ENCODE measurements around the gene GJC2.
A peak's percentile ranks its signal among the peaks of the same experiment; 100 is the strongest.
"Not testable (repeated sequence)": the region's sequence is repeated elsewhere in the genome, so short reads cannot be mapped to it uniquely, and the experiment has no call there.

The GJC2 gene

GRCh38 chr1:228108055-228108690, 41.6 kb upstream of the GJC2 start:
- peak overlapping the region; percentile 99 for H3K4me3 ChIP-seq (ENCODE audit: low read depth, low read length)
- no peak for DNase-seq (ENCODE audit: low read depth, low spot score)
- no peak for TF ChIP-seq CTCF (IDR thresholded peaks at IDR 0.05; ENCODE audit: insufficient read depth, low read length, missing control alignments)
- ChIA-PET POLR2A (no interaction called here), CTCF (interaction anchor here (0.7 to 1.6 kb wide), 2 partner anchors 23 to 57 kb away, joined by 4 to 7 read pairs; partner anchors contain the start of gene IBA57)

- no peak for TF ChIP-seq CTCF (IDR thresholded peaks at IDR 0.05; ENCODE audit: insufficient read depth, low read length, missing control alignments)
- ChIA-PET POLR2A (no interaction called here), CTCF (interaction anchor here (0.7 to 1.6 kb wide), 3 partner anchors 9 to 57 kb away, joined by 3 to 7 read pairs (median 4); partner anchors contain the start of gene IBA57)
- H3K4me3 ChIP-seq (ENCODE audit: low read depth, low read length) = peak overlapping the region; percentile 99
- DNase-seq (ENCODE audit: low read depth, low spot score) = no peak
Observed at GRCh38 chr1:228108742-228109072, 41.0 kb upstream of the GJC2 start.

DNA sequence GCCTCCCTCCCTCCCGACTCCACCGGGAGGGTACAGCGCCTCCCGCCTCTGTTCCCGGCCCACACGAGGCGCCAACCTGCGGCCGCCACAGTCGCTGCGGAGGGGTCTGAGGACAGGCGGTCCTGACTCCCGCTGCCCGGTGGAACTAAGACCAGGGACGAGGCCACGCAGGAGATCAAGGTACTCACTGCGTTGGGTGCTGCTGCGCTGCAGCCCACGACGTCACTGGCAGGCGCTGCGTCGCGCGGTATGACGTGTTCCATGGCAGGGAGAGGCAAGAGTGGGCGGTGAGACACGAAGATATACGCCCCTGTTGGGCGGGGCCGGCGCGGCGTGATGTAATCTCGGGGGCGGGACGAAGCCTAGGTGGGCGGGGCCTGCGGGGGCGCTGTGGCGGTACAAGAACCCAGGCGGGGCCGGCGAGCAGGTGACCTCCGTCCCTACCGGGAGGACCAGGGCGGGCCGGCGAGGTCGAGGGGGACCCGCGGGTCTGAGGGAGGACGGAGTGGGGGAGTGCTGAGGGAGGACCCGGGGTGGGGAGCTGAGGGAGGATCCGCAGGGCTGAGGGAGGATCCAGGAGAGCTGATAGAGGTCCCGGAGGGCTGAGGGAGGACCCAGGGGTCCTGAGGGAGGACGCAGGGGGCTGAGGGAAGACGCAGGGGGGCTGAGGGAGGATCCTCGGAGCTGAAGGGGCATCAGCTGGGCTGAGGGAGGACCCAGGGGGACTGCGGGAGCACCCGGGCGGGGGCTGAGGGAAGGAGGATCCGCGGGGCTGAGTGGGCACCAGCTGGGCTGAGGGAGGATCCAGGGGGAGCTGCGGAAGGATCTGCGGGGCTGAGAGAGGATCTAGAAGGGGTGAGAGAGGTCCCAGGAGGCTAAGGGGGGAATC, 40.4 kb upstream of the GJC2 start, which contains the start of gene MRPL55:
TSS of gene MRPL55 (minus strand) at position 227 of the 889 bp plus-strand sequence. CDS start 1,039 bp downstream, outside the sequence.
- ChIA-PET CTCF (interaction anchor here (1.0 to 2.1 kb wide), 5 partner anchors 9 to 392 kb away, joined by 3 to 11 read pairs (median 7); no protein-coding TSS in a partner anchor), POLR2A (interaction anchor here (0.7 to 1.1 kb wide), 5 partner anchors 10 to 446 kb away, joined by 3 to 5 read pairs (median 3); partner anchors contain the start of gene ARF1)
- H3K4me3 ChIP-seq (ENCODE audit: low read depth, low read length) = peak within 1 kb of the TSS; percentile 99
- TF ChIP-seq CTCF (IDR thresholded peaks at IDR 0.05; ENCODE audit: insufficient read depth, low read length, missing control alignments) = peak; percentile 22
- DNase-seq (ENCODE audit: low read depth, low spot score) = no peak

DNA sequence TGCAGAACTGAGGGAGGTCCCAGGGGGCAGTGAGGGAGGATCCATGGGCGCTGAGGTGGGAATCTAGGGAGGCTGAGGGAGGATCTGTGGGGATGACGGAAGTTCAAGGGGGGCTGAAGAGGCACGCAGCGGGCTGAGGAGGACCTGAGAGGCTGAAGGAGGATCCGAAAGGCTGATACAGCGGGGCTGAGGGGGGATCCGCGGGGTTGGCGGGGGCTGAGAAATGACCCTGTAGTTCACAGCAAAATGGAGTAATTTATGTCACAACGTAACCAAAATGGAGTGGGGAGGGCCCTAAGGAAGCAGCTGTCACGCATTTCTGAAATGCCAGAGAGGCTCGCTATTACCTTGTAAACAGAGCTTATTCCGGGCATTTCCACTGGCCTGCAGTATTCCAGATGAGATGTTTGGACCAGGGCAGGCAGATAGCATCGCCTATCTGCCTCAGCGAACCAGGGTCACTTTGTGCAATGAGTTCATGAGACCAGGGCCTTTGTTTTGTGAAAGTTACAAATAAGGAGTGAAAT, 39.7 kb upstream of the GJC2 start:
- POLR2A ChIA-PET = interaction anchor here (0.7 to 1.1 kb wide), 5 partner anchors 9 to 446 kb away, joined by 3 to 5 read pairs (median 3); partner anchors contain the start of gene ARF1
- H3K4me3 ChIP-seq (ENCODE audit: low read depth, low read length) = peak overlapping the region; percentile 99
- CTCF ChIA-PET = interaction anchor here (1.0 to 2.1 kb wide), 4 partner anchors 10 to 391 kb away, joined by 3 to 11 read pairs (median 7); no protein-coding TSS in a partner anchor
- no peak for DNase-seq (ENCODE audit: low read depth, low spot score)
- TF ChIP-seq CTCF (IDR thresholded peaks at IDR 0.05; ENCODE audit: insufficient read depth, low read length, missing control alignments) = no peak

DNA sequence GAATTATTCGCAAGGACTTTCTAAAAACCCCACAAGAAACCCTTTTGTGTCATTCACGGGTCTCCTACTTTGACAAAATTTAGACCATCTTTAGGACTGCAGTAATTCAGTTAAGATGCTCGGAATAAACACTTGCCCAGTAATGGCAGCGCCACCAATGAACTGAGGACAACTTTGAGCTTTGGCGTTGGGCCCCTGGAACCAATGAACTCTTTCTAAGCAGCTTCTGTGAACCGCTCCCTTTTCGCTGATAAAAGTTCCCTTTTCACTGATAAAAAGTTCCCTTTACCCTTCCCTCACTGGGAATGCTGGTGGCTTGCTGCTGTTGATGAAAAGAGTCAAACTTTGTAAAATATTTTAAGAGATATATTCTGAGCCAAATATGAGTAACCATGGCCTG, 39.2 kb upstream of the GJC2 start:
- H3K4me3 ChIP-seq (ENCODE audit: low read depth, low read length) = no peak overlapping the region; the same call in 1 of the 2 replicates
- TF ChIP-seq CTCF (IDR thresholded peaks at IDR 0.05; ENCODE audit: insufficient read depth, low read length, missing control alignments) = no peak
- ChIA-PET POLR2A (interaction anchor here (1.0 to 1.1 kb wide), 2 partner anchors 26 to 28 kb away, joined by 3 to 4 read pairs; partner anchors contain the start of gene ARF1), CTCF (interaction anchor here (1.4 to 2.1 kb wide), 2 partner anchors 9 to 21 kb away, joined by 11 read pairs; no protein-coding TSS in a partner anchor)
- no peak for DNase-seq (ENCODE audit: low read depth, low spot score)

DNA sequence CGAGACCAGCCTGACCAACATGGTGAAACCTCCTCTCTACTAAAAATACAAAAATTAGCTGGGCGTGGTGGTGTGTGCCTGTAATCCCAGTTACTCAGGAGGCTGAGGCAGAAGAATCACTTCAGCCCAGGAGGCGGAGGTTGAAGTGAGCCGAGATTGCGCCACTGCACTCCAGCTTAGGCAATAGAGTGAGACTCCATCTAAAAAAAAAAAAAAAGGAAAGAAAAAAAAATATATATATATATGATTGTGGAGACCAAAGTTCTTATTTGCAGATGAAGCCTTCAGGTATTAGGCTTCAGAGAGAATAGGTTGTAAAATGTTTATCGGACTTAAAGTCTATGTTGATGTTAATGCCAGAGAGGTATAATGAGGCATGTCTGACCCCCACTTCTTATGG, 38.4 kb upstream of the GJC2 start:
- H3K4me3 ChIP-seq (ENCODE audit: low read depth, low read length); POLR2A ChIA-PET; DNase-seq (ENCODE audit: low read depth, low spot score): not testable (repeated sequence)
- CTCF ChIA-PET = interaction anchor here (2.1 kb wide), 1 partner anchor 8 kb away, joined by 11 read pairs; no protein-coding TSS in a partner anchor
